ENCODE measurements around the gene TMEM250.

DNA sequence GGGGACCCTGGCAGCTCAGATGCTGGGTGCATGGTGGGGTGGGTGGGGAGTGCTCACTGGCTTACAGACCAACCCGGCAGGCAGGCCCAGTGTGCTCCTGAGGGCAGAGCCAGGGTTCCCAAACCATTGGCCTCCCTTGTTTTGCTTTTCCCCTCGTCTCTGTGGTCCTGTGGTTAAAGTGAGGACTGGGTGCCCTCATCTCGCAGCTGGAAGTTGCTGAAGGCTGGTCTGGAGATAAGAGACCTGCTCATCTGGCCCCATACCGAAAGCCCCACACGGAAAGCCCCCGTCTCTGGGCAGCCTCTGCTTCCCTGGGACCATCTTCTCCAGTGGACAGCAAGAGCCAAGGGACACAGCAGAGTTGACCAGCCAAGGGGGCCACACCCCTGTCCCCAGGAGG is 13.8 kb downstream of the TMEM250 start:
- TF ChIP-seq ZNF644 (tag; IDR thresholded peaks at IDR 0.05; ENCODE audit: low read depth) = no peak
- TF ChIP-seq ZFX (CRISPR knock-in tag; IDR thresholded peaks at IDR 0.05) = no peak
- no peak for TF ChIP-seq GTF2F1 (IDR thresholded peaks at IDR 0.05; ENCODE audit: low read depth, low read length)
- TF ChIP-seq HDAC1 (IDR thresholded peaks at IDR 0.05) = no peak
- no peak for TF ChIP-seq EZH2 (IDR thresholded peaks at IDR 0.05; ENCODE audit: borderline replicate concordance, low read depth, low read length)
- TF ChIP-seq, protein P1, sequence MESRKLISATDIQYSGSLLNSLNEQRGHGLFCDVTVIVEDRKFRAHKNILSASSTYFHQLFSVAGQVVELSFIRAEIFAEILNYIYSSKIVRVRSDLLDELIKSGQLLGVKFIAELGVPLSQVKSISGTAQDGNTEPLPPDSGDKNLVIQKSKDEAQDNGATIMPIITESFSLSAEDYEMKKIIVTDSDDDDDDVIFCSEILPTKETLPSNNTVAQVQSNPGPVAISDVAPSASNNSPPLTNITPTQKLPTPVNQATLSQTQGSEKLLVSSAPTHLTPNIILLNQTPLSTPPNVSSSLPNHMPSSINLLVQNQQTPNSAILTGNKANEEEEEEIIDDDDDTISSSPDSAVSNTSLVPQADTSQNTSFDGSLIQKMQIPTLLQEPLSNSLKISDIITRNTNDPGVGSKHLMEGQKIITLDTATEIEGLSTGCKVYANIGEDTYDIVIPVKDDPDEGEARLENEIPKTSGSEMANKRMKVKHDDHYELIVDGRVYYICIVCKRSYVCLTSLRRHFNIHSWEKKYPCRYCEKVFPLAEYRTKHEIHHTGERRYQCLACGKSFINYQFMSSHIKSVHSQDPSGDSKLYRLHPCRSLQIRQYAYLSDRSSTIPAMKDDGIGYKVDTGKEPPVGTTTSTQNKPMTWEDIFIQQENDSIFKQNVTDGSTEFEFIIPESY (CRISPR knock-in tag; IDR thresholded peaks at IDR 0.05) = no peak
- TF ChIP-seq MXI1 (IDR thresholded peaks at IDR 0.05; ENCODE audit: low read depth, low read length) = no peak
- TF ChIP-seq, protein P2, sequence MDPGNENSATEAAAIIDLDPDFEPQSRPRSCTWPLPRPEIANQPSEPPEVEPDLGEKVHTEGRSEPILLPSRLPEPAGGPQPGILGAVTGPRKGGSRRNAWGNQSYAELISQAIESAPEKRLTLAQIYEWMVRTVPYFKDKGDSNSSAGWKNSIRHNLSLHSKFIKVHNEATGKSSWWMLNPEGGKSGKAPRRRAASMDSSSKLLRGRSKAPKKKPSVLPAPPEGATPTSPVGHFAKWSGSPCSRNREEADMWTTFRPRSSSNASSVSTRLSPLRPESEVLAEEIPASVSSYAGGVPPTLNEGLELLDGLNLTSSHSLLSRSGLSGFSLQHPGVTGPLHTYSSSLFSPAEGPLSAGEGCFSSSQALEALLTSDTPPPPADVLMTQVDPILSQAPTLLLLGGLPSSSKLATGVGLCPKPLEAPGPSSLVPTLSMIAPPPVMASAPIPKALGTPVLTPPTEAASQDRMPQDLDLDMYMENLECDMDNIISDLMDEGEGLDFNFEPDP (CRISPR knock-in tag; IDR thresholded peaks at IDR 0.05) = no peak
